GM12878 (cell line): Measurements from ENCODE around the gene MYH9. TPM values are rescaled to one million over a fixed set of nuclear protein-coding genes. Genes with fewer than 3 reads are reported as not detected.

Source experiments
- ATAC-seq: fragments of 200-7000 bp; cut with Tn5 transposase; 3 replicates; pipeline ENCODE4 v1.9.1; 2020; ENCODE audit warnings: mild to moderate bottlenecking, moderate library complexity
- BruUV-seq: library from RNA; stranded (reverse); fragments of 400-500 nt; replicated peaks from 2 replicates; lab custom pipeline; 2021; lab: Mats Ljungman, UMichigan
- CTCF ChIA-PET: fragments of 300-600 bp; sonication (Branson Sonifier 250); formaldehyde crosslinking; extraction: SDS; loops from one replicate; lab custom pipeline; 2021; ENCODE audit warnings: inconsistent platforms; lab: Yijun Ruan, JAX
- POLR2A ChIA-PET: fragments of 350-600 bp; formaldehyde crosslinking; extraction: SDS; loops from one replicate; lab custom pipeline; 2021; ENCODE audit warnings: inconsistent platforms; lab: Charles Lee
- RAD21 ChIA-PET: fragments of 300-600 bp; sonication (Branson Sonifier 250); formaldehyde crosslinking; loops from one replicate; lab custom pipeline; 2023; ENCODE audit warnings: antibody characterized with exemption; ENCODE audit not compliant: unreplicated experiment; lab: Charles Lee
- SMC1A ChIA-PET: fragments of 300-600 bp; sonication (Branson Sonifier 250); formaldehyde crosslinking; loops from one replicate; lab custom pipeline; 2023; ENCODE audit not compliant: unreplicated experiment, uncharacterized antibody; lab: Charles Lee
- DNase-seq: peaks from one replicate; pipeline ENCODE4 v3.0.0-alpha.2; 2011; ENCODE audit warnings: low read depth, low spot score
- FAIRE-seq: peaks from 3 replicates; lab custom pipeline; 2011; peaks lifted over from hg19 to GRCh38; lab: Jason Lieb, UNC
- H2AFZ ChIP-seq: 2 replicates; pipeline ENCODE4 v1.6.0; 2011; ENCODE audit warnings: low read depth, low read length, control low read depth; ENCODE audit not compliant: control insufficient read depth
- H3K27ac ChIP-seq: 2 replicates; pipeline ENCODE4 v1.5.1; 2011; ENCODE audit warnings: control low read depth; ENCODE audit not compliant: control insufficient read depth, insufficient read depth
- H3K27me3 ChIP-seq, 2 experiments: replicated peaks in 1 of 2; 2 replicates each; pipeline versions ENCODE4 v1.6.0 to v1.6.1; 2011; ENCODE audit warnings: low read length in 1 of 2; ENCODE audit not compliant: control insufficient read depth in 2 of 2, insufficient read depth in 2 of 2
- H3K36me3 ChIP-seq, 2 experiments: 2 replicates each; pipeline ENCODE4 v1.5.1; 2011; ENCODE audit warnings: low read length in 1 of 2; ENCODE audit not compliant: control insufficient read depth in 2 of 2, insufficient read depth in 2 of 2
- H3K4me1 ChIP-seq: 2 replicates; pipeline ENCODE4 v1.6.1; 2011; ENCODE audit warnings: mild to moderate bottlenecking, low read length, moderate library complexity, mixed read lengths; ENCODE audit not compliant: control insufficient read depth, insufficient read depth
- H3K4me2 ChIP-seq: 2 replicates; pipeline ENCODE4 v1.6.0; 2011; ENCODE audit warnings: control low read depth; ENCODE audit not compliant: control insufficient read depth, insufficient read depth
- H3K4me3 ChIP-seq: fragments of 200-600 bp; sonication (generic); 2 replicates; pipeline ENCODE4 v1.5.1; 2016
- H3K79me2 ChIP-seq: 2 replicates; pipeline ENCODE4 v1.6.0; 2011; ENCODE audit warnings: low read length; ENCODE audit not compliant: control insufficient read depth, insufficient read depth
- H3K9ac ChIP-seq: 2 replicates; pipeline ENCODE4 v1.8.0; 2011; ENCODE audit warnings: low read length, control low read depth, mixed read lengths; ENCODE audit not compliant: control insufficient read depth, insufficient read depth
- H3K9me3 ChIP-seq: replicated peaks from 3 replicates; pipeline ENCODE4 v1.5.1; 2011; ENCODE audit warnings: mild to moderate bottlenecking, low read length; ENCODE audit not compliant: control insufficient read depth, insufficient read depth
- H4K20me1 ChIP-seq: 2 replicates; pipeline ENCODE4 v1.6.0; 2011; ENCODE audit not compliant: control insufficient read depth, insufficient read depth
- ATF7 ChIP-seq: fragments of 450-650 bp; IDR thresholded peaks from 2 replicates; pipeline ENCODE4 v1.6.1; 2016; ENCODE audit warnings: low read depth, mild to moderate bottlenecking
- CBX5 ChIP-seq: sonication (generic); IDR thresholded peaks from 2 replicates; pipeline ENCODE4 v1.6.1; 2016; ENCODE audit warnings: low read depth, moderate library complexity, mild to moderate bottlenecking, inconsistent platforms
- CREB1 ChIP-seq: IDR thresholded peaks from 2 replicates; pipeline ENCODE4 v1.6.1; 2012; ENCODE audit warnings: low read depth, mild to moderate bottlenecking, inconsistent platforms
- CREM ChIP-seq: IDR thresholded peaks from 2 replicates; pipeline ENCODE4 v1.6.1; 2014; ENCODE audit warnings: antibody characterized with exemption, low read depth
- GABPA ChIP-seq: IDR thresholded peaks from 2 replicates; pipeline ENCODE4 v1.6.1; 2014; ENCODE audit warnings: antibody characterized with exemption, low read depth, mild to moderate bottlenecking, inconsistent platforms
- HDGF ChIP-seq: fragments of 450-650 bp; IDR thresholded peaks from 2 replicates; pipeline ENCODE4 v1.6.1; 2016; ENCODE audit warnings: antibody characterized with exemption
- JUNB ChIP-seq: IDR thresholded peaks from 2 replicates; pipeline ENCODE4 v1.6.1; 2016; ENCODE audit warnings: antibody characterized with exemption, mild to moderate bottlenecking
- MYC ChIP-seq: IDR thresholded peaks from 2 replicates; pipeline ENCODE4 v1.6.1; 2011; ENCODE audit warnings: mild to moderate bottlenecking, low read length, moderate library complexity, inconsistent platforms; ENCODE audit not compliant: insufficient read depth, insufficient replicate concordance, insufficient read length, severe bottlenecking
- PAX8 ChIP-seq: fragments of 450-650 bp; IDR thresholded peaks from 2 replicates; pipeline ENCODE4 v1.6.1; 2017; ENCODE audit warnings: mild to moderate bottlenecking, moderate library complexity
- SMAD5 ChIP-seq: IDR thresholded peaks from 2 replicates; pipeline ENCODE4 v1.6.1; 2016; ENCODE audit warnings: antibody characterized with exemption, low read depth
- SMC3 ChIP-seq: IDR thresholded peaks from 2 replicates; pipeline ENCODE4 v1.6.1; 2011; ENCODE audit warnings: low read length, improper control_type of control experiment, borderline replicate concordance
- SREBF2 ChIP-seq: IDR thresholded peaks from 2 replicates; pipeline ENCODE4 v1.6.1; 2012; ENCODE audit warnings: mild to moderate bottlenecking, low read length
- whole genome bisulfite sequencing: methylation state at CpG from one replicate; pipeline ENCODE4 v1.1.6; 2016; ENCODE audit warnings: low lambda C conversion rate; ENCODE audit not compliant: insufficient replicate concordance, insufficient coverage; ENCODE audit errors: missing lambda C conversion rate; 5-methylcytosine and 5-hydroxymethylcytosine counted together
- in situ Hi-C: fragments of 300-500 bp; cut with MboI; formaldehyde crosslinking; loops from 9 replicates; pipeline ENCODE4 v1.14.3; 2018; ENCODE audit warnings: mixed read lengths
- intact Hi-C: fragments of 100-400 bp; cut with micrococcal nuclease; formaldehyde crosslinking; loops from one replicate; pipeline ENCODE4 v1.14.2; 2022; ENCODE audit not compliant: unreplicated experiment
- polyA plus RNA-seq, 11 experiments: library from polyadenylated mRNA; depleted of rRNA in 4 of 11; unstranded in 6 of 11; stranded (reverse) in 5 of 11; fragments of >200 nt; fragmentation: Nextera tagmentation in 4 of 11; fragmentation: Illumina TruSeq in 1 of 11; extraction: Ambion mirVana in 4 of 11; extraction: Trizol in 1 of 11; gene quantifications; 1 replicate in 1 of 11; 2 replicates in 10 of 11; pipeline versions ENCODE4 v1.2.1 to v1.2.3, GENCODE V29; 2011 to 2016; ENCODE audit warnings: inconsistent platforms in 2 of 11, missing spikeins in 2 of 11, low read depth in 1 of 11
- total RNA-seq, 4 experiments: library from RNA; depleted of rRNA in 3 of 4; stranded (reverse); fragments of >200 nt in 3 of 4; fragmentation: Illumina TruSeq in 1 of 4; extraction: Trizol in 1 of 4; gene quantifications; 2 replicates each; pipeline versions ENCODE4 v1.2.1 to v1.2.3, GENCODE V29; 2013 to 2021
- TF ChIP-seq, protein P1 (sequence below): fragments of 450-650 bp; IDR thresholded peaks from 2 replicates; pipeline ENCODE4 v1.6.1; 2017; ENCODE audit warnings: mild to moderate bottlenecking, moderate library complexity
- TF ChIP-seq, protein P2 (sequence below): IDR thresholded peaks from 2 replicates; pipeline ENCODE4 v1.6.1; 2012; ENCODE audit warnings: low read length, inconsistent platforms
- TF ChIP-seq, protein P3 (sequence below): fragments of 450-650 bp; formaldehyde crosslinking; IDR thresholded peaks from 2 replicates; pipeline ENCODE4 v1.4.0; 2020; ENCODE audit warnings: mild to moderate bottlenecking, moderate library complexity

Gene MYH9
- total and polyA plus RNA-seq, 10 of the 15 experiments (the other 5 are each of a cell fraction or from before 2014, with no cell fraction given), result 5.1 to 525 (median 145) TPM

GRCh38 chr22:36377022-36377631 lies 10.6 kb downstream of the MYH9 start:
- Histone ChIP-seq H3K4me2 (peak overlapping the region; percentile 74), H3K27me3 (no peaks in the 10 kb centered on the region), H3K79me2 (peaks cover 95% of the 10 kb centered on the region), H3K9me3 (no peaks in the 10 kb centered on the region), H3K36me3 (peaks cover 19 to 22% of the 10 kb centered on the region in 2 experiments; a peak in 3 of 4 replicates), H3K4me3 (peak overlapping the region; percentile 49), H3K27ac (peak overlapping the region; percentile 71), H3K9ac (peak overlapping the region; percentile 29; the same call in 1 of the 2 replicates), H3K4me1 (peaks cover 83% of the 10 kb centered on the region), H4K20me1 (peaks cover 10% of the 10 kb centered on the region), H2AFZ (no peak overlapping the region)
- peak; percentile 89 for FAIRE-seq
- in situ Hi-C loops, result no loop called here
- WGBS, result 2% methylated on average over 13 of the region's 14 CpGs
- DNase-seq, result no peak
- POLR2A ChIA-PET, result interaction anchor here (0.5 to 2.6 kb wide), 11 partner anchors 8 to 910 kb away, joined by 3 to 17 read pairs (median 6); partner anchors contain the start of gene MYH9
- RAD21 ChIA-PET, result interaction anchor here (0.9 to 3.0 kb wide), 6 partner anchors 9 to 93 kb away, joined by 3 to 11 read pairs (median 6); partner anchors contain the start of gene MYH9
- no TSS peak for BruUV-seq
- ATAC-seq, result peak; percentile 64
- intact Hi-C loops, result no loop called here
- CTCF ChIA-PET, result interaction anchor here (0.6 to 2.3 kb wide), 10 partner anchors 8 to 992 kb away, joined by 3 to 11 read pairs (median 3); no protein-coding TSS in a partner anchor
- SMC1A ChIA-PET, result interaction anchor here (0.6 to 2.6 kb wide), 9 partner anchors 8 to 46 kb away, joined by 3 to 10 read pairs (median 3); no protein-coding TSS in a partner anchor
- peak; percentile 59 for TF ChIP-seq ATF7
- peak; percentile 21; the same call in 1 of the 2 replicates for TF ChIP-seq CREM
- TF ChIP-seq PAX8, result no peak
- peak; percentile 15; the same call in 1 of the 2 replicates for TF ChIP-seq JUNB
- TF ChIP-seq CBX5, result no peak
- no peak for TF ChIP-seq MYC
- TF ChIP-seq, protein P1, sequence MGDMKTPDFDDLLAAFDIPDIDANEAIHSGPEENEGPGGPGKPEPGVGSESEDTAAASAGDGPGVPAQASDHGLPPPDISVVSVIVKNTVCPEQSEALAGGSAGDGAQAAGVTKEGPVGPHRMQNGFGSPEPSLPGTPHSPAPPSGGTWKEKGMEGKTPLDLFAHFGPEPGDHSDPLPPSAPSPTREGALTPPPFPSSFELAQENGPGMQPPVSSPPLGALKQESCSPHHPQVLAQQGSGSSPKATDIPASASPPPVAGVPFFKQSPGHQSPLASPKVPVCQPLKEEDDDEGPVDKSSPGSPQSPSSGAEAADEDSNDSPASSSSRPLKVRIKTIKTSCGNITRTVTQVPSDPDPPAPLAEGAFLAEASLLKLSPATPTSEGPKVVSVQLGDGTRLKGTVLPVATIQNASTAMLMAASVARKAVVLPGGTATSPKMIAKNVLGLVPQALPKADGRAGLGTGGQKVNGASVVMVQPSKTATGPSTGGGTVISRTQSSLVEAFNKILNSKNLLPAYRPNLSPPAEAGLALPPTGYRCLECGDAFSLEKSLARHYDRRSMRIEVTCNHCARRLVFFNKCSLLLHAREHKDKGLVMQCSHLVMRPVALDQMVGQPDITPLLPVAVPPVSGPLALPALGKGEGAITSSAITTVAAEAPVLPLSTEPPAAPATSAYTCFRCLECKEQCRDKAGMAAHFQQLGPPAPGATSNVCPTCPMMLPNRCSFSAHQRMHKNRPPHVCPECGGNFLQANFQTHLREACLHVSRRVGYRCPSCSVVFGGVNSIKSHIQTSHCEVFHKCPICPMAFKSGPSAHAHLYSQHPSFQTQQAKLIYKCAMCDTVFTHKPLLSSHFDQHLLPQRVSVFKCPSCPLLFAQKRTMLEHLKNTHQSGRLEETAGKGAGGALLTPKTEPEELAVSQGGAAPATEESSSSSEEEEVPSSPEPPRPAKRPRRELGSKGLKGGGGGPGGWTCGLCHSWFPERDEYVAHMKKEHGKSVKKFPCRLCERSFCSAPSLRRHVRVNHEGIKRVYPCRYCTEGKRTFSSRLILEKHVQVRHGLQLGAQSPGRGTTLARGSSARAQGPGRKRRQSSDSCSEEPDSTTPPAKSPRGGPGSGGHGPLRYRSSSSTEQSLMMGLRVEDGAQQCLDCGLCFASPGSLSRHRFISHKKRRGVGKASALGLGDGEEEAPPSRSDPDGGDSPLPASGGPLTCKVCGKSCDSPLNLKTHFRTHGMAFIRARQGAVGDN, result peak; percentile 21; the same call in 1 of the 2 replicates
- TF ChIP-seq SMAD5, result no peak
- 0 out of 2 replicates have a peak, but pooled peaks have one; percentile 50 for TF ChIP-seq GABPA
- TF ChIP-seq, protein P2, sequence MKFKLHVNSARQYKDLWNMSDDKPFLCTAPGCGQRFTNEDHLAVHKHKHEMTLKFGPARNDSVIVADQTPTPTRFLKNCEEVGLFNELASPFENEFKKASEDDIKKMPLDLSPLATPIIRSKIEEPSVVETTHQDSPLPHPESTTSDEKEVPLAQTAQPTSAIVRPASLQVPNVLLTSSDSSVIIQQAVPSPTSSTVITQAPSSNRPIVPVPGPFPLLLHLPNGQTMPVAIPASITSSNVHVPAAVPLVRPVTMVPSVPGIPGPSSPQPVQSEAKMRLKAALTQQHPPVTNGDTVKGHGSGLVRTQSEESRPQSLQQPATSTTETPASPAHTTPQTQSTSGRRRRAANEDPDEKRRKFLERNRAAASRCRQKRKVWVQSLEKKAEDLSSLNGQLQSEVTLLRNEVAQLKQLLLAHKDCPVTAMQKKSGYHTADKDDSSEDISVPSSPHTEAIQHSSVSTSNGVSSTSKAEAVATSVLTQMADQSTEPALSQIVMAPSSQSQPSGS, result 0 out of 2 replicates have a peak, but pooled peaks have one; percentile 30
- TF ChIP-seq CREB1, result peak; percentile 55; the same call in 1 of the 2 replicates
- TF ChIP-seq, protein P3, sequence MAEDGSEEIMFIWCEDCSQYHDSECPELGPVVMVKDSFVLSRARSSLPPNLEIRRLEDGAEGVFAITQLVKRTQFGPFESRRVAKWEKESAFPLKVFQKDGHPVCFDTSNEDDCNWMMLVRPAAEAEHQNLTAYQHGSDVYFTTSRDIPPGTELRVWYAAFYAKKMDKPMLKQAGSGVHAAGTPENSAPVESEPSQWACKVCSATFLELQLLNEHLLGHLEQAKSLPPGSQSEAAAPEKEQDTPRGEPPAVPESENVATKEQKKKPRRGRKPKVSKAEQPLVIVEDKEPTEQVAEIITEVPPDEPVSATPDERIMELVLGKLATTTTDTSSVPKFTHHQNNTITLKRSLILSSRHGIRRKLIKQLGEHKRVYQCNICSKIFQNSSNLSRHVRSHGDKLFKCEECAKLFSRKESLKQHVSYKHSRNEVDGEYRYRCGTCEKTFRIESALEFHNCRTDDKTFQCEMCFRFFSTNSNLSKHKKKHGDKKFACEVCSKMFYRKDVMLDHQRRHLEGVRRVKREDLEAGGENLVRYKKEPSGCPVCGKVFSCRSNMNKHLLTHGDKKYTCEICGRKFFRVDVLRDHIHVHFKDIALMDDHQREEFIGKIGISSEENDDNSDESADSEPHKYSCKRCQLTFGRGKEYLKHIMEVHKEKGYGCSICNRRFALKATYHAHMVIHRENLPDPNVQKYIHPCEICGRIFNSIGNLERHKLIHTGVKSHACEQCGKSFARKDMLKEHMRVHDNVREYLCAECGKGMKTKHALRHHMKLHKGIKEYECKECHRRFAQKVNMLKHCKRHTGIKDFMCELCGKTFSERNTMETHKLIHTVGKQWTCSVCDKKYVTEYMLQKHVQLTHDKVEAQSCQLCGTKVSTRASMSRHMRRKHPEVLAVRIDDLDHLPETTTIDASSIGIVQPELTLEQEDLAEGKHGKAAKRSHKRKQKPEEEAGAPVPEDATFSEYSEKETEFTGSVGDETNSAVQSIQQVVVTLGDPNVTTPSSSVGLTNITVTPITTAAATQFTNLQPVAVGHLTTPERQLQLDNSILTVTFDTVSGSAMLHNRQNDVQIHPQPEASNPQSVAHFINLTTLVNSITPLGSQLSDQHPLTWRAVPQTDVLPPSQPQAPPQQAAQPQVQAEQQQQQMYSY, result no peak
- no peak for TF ChIP-seq SMC3
- TF ChIP-seq HDGF, result peak; percentile 52; the same call in 1 of the 2 replicates
- no peak for TF ChIP-seq SREBF2
